SK-N-MC (cell line): ENCODE results near the gene ZNF593.

Source experiments
- EZH2 ChIP-seq: fragments of 200-600 bp; sonication (generic); IDR thresholded peaks from one replicate; pipeline ENCODE4 v1.6.1; 2017; ENCODE audit warnings: antibody characterized with exemption
- POLR2AphosphoS5 ChIP-seq: IDR thresholded peaks from 2 replicates; pipeline ENCODE4 v1.6.1; 2012; ENCODE audit warnings: mild to moderate bottlenecking, low read depth, low read length, borderline replicate concordance

- TF ChIP-seq EZH2 (no peak), POLR2AphosphoS5 (no peak)
Measured at GRCh38 chr1:26138974-26139558, 30.6 kb upstream of the ZNF593 start.
